K562 (cell line): ENCODE results near the gene SNX20.

ENCODE experiments used
- CEBPG ChIP-seq, 3 experiments: fragments of 200-800 bp in 1 of 3; sonication (Bioruptor generic) in 1 of 3; sonication (generic) in 1 of 3; formaldehyde crosslinking in 1 of 3; IDR thresholded peaks in 2 of 3; conservative IDR thresholded peaks in 1 of 3; 2 replicates each; pipeline versions ENCODE4 v1.6.1 to v1.8.0; 2016 to 2022; ENCODE audit warnings: missing compliant biosample characterization in 2 of 3, missing genetic modification characterization in 2 of 3, mild to moderate bottlenecking in 1 of 3, missing genetic modification reagents in 1 of 3
- CREM ChIP-seq: IDR thresholded peaks from 2 replicates; pipeline ENCODE4 v1.6.1; 2014; ENCODE audit warnings: antibody characterized with exemption, low read depth
- JUNB ChIP-seq: fragments of 450-650 bp; formaldehyde crosslinking; conservative IDR thresholded peaks from 2 replicates; pipeline ENCODE4 v1.4.0; 2020; ENCODE audit warnings: mild to moderate bottlenecking
- POLR2A ChIP-seq: fragments of 450-650 bp; conservative IDR thresholded peaks from 2 replicates; pipeline ENCODE4 v1.6.1; 2016
- POLR2AphosphoS5 ChIP-seq: IDR thresholded peaks from 2 replicates; pipeline ENCODE4 v1.6.1; 2011; ENCODE audit warnings: mild to moderate bottlenecking, low read depth, low read length, moderate library complexity; ENCODE audit not compliant: control insufficient read depth, insufficient read depth
- STAT5B ChIP-seq: fragments of 250-450 bp; sonication (Bioruptor Pico); IDR thresholded peaks from 2 replicates; pipeline ENCODE4 v1.8.0; 2021; ENCODE audit warnings: mild to moderate bottlenecking, inconsistent platforms
- ZNF76 ChIP-seq: fragments of 250-450 bp; sonication (Bioruptor Pico); IDR thresholded peaks from 2 replicates; pipeline ENCODE4 v1.4.0; 2020; ENCODE audit warnings: mild to moderate bottlenecking, moderate library complexity, borderline replicate concordance
- TF ChIP-seq, protein P1 (sequence below): sonication (generic); formaldehyde crosslinking; IDR thresholded peaks from 2 replicates; pipeline ENCODE4 v1.8.1; 2022; ENCODE audit warnings: missing genetic modification reagents
- TF ChIP-seq, protein P2 (sequence below): fragments of 250-450 bp; sonication (Bioruptor Pico); IDR thresholded peaks from 2 replicates; pipeline ENCODE4 v1.5.0; 2021
- TF ChIP-seq, protein P3 (sequence below): sonication (generic); formaldehyde crosslinking; IDR thresholded peaks from 2 replicates; pipeline ENCODE4 v1.8.0; 2022; ENCODE audit warnings: missing genetic modification reagents, mild to moderate bottlenecking, borderline replicate concordance

DNA sequence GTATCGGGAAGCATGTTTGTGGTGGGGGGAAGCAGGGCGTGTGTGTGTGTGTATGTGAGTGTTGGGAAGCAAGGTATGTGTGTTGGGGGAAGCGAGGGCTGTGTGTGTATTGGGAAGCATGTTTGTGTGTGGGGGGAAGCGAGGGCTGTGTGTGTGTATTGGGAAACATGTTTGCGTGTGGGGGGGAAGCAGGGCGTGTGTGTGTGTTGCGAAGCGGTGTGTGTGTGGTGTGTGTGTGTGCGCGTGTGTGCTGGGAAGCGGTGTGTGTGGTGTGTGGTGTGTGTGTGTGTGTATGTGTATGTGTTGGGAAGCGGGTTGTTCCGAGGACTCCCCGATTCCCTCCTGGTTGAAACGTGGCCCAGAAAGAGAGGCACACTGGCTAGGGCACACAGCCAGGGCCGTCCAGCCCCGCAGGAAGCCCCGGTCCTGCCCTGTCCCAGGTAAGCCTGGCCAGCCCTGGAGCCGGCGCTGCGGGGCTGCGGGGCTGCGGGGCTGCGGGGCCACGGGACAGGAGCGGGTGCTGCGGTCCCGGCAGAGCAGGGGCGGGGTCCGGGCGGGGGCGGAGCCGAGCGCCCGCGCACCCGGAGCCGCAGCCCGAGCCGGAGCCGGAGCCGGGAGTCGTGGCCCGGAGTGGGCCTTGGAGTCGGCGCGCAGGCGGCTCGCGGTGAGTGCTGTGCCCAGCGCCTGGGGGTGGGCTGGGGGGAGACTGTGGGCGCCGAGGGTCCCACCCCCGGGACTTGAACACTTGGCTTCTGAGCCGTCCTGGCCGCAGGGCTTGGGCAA, 12.1 kb upstream of the SNX20 start, which contains the start of gene NOD2:
- TF ChIP-seq STAT5B (CRISPR knock-in tag) (no peak), JUNB (CRISPR knock-in tag) (no peak), CREM (no peak), ZNF76 (CRISPR knock-in tag) (no peak), POLR2AphosphoS5 (no peak), CEBPG (CRISPR knock-in tag; IDR thresholded peaks at IDR 0.05) (no peak), CEBPG (tag; conservative IDR thresholded peaks at IDR 0.05 in 1 of 2, IDR thresholded peaks at IDR 0.05 in 1 of 2) (no peak), POLR2A (no peak)
- TF ChIP-seq, protein P1, sequence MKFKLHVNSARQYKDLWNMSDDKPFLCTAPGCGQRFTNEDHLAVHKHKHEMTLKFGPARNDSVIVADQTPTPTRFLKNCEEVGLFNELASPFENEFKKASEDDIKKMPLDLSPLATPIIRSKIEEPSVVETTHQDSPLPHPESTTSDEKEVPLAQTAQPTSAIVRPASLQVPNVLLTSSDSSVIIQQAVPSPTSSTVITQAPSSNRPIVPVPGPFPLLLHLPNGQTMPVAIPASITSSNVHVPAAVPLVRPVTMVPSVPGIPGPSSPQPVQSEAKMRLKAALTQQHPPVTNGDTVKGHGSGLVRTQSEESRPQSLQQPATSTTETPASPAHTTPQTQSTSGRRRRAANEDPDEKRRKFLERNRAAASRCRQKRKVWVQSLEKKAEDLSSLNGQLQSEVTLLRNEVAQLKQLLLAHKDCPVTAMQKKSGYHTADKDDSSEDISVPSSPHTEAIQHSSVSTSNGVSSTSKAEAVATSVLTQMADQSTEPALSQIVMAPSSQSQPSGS: no peak
- TF ChIP-seq, protein P2, sequence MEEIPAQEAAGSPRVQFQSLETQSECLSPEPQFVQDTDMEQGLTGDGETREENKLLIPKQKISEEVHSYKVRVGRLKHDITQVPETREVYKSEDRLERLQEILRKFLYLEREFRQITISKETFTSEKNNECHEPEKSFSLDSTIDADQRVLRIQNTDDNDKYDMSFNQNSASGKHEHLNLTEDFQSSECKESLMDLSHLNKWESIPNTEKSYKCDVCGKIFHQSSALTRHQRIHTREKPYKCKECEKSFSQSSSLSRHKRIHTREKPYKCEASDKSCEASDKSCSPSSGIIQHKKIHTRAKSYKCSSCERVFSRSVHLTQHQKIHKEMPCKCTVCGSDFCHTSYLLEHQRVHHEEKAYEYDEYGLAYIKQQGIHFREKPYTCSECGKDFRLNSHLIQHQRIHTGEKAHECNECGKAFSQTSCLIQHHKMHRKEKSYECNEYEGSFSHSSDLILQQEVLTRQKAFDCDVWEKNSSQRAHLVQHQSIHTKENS (CRISPR knock-in tag): no peak
- TF ChIP-seq, protein P3, sequence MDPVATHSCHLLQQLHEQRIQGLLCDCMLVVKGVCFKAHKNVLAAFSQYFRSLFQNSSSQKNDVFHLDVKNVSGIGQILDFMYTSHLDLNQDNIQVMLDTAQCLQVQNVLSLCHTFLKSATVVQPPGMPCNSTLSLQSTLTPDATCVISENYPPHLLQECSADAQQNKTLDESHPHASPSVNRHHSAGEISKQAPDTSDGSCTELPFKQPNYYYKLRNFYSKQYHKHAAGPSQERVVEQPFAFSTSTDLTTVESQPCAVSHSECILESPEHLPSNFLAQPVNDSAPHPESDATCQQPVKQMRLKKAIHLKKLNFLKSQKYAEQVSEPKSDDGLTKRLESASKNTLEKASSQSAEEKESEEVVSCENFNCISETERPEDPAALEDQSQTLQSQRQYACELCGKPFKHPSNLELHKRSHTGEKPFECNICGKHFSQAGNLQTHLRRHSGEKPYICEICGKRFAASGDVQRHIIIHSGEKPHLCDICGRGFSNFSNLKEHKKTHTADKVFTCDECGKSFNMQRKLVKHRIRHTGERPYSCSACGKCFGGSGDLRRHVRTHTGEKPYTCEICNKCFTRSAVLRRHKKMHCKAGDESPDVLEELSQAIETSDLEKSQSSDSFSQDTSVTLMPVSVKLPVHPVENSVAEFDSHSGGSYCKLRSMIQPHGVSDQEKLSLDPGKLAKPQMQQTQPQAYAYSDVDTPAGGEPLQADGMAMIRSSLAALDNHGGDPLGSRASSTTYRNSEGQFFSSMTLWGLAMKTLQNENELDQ (CRISPR knock-in tag): no peak
